ENCODE results near the gene RGPD8.
"Not testable (repeated sequence)": the region's sequence is repeated elsewhere in the genome, so short reads cannot be mapped to it uniquely, and the experiment has no call there.

Gene RGPD8

GRCh38 chr2:112352292-112352691 is 81.2 kb downstream of the RGPD8 start:
- not testable (repeated sequence) for H3K9me3 ChIP-seq (ENCODE audit: control insufficient read depth in 2 of 2, low read length in 2 of 2); H3K27me3 ChIP-seq (ENCODE audit: control insufficient read depth in 1 of 2, insufficient read depth in 2 of 2, low read length in 2 of 2); H3K4me1 ChIP-seq (ENCODE audit: control insufficient read depth, insufficient read depth, low read length); H3K36me3 ChIP-seq (ENCODE audit: control insufficient read depth in 2 of 2, insufficient read depth in 2 of 2, low read length in 2 of 2); H3K27ac ChIP-seq (ENCODE audit: low read length); H3K4me3 ChIP-seq (ENCODE audit: low read length in 2 of 2); H3K9ac ChIP-seq (ENCODE audit: low read length in 2 of 2)

- H3K36me3 ChIP-seq (ENCODE audit: control insufficient read depth in 2 of 2, insufficient read depth in 2 of 2, low read length in 2 of 2): no peaks in the 10 kb centered on the region
- H3K9me3 ChIP-seq (ENCODE audit: control insufficient read depth in 2 of 2, low read length in 2 of 2): no peaks in the 10 kb centered on the region
- H3K27me3 ChIP-seq (ENCODE audit: control insufficient read depth in 1 of 2, insufficient read depth in 2 of 2, low read length in 2 of 2): no peaks in the 10 kb centered on the region
- no peak overlapping the region for H3K9ac ChIP-seq (ENCODE audit: low read length in 2 of 2)
- no peaks in the 10 kb centered on the region for H3K4me1 ChIP-seq (ENCODE audit: control insufficient read depth, insufficient read depth, low read length)
- H3K4me3 ChIP-seq (ENCODE audit: low read length in 2 of 2): no peak overlapping the region
- no peak overlapping the region for H3K27ac ChIP-seq (ENCODE audit: low read length)
Observed at GRCh38 chr2:112345030-112346027, 88.1 kb downstream of the RGPD8 start.

- Histone ChIP-seq H3K36me3 (ENCODE audit: control insufficient read depth in 2 of 2, insufficient read depth in 2 of 2, low read length in 2 of 2) (no peaks in the 10 kb centered on the region), H3K4me1 (ENCODE audit: control insufficient read depth, insufficient read depth, low read length) (no peaks in the 10 kb centered on the region), H3K4me3 (ENCODE audit: low read length in 2 of 2) (no peak overlapping the region), H3K27ac (ENCODE audit: low read length) (no peak overlapping the region), H3K9ac (ENCODE audit: low read length in 2 of 2) (no peak overlapping the region), H3K27me3 (ENCODE audit: control insufficient read depth in 1 of 2, insufficient read depth in 2 of 2, low read length in 2 of 2) (no peaks in the 10 kb centered on the region), H3K9me3 (ENCODE audit: control insufficient read depth in 2 of 2, low read length in 2 of 2) (no peaks in the 10 kb centered on the region)
Observed at GRCh38 chr2:112343827-112344585, 89.4 kb downstream of the RGPD8 start.

- Histone ChIP-seq H3K36me3 (ENCODE audit: control insufficient read depth in 2 of 2, insufficient read depth in 2 of 2, low read length in 2 of 2) (no peaks in the 10 kb centered on the region), H3K4me1 (ENCODE audit: control insufficient read depth, insufficient read depth, low read length) (no peaks in the 10 kb centered on the region), H3K27me3 (ENCODE audit: control insufficient read depth in 1 of 2, insufficient read depth in 2 of 2, low read length in 2 of 2) (no peaks in the 10 kb centered on the region), H3K4me3 (ENCODE audit: low read length in 2 of 2) (no peak overlapping the region), H3K9ac (ENCODE audit: low read length in 2 of 2) (no peak overlapping the region), H3K27ac (ENCODE audit: low read length) (no peak overlapping the region), H3K9me3 (ENCODE audit: control insufficient read depth in 2 of 2, low read length in 2 of 2) (no peaks in the 10 kb centered on the region)
Observed at GRCh38 chr2:112342067-112342550, 91.3 kb downstream of the RGPD8 start.

- H3K4me3 ChIP-seq (ENCODE audit: low read length in 2 of 2): no peak overlapping the region
- H3K36me3 ChIP-seq (ENCODE audit: control insufficient read depth in 2 of 2, insufficient read depth in 2 of 2, low read length in 2 of 2): no peaks in the 10 kb centered on the region
- H3K9me3 ChIP-seq (ENCODE audit: control insufficient read depth in 2 of 2, low read length in 2 of 2): no peaks in the 10 kb centered on the region
- no peak overlapping the region for H3K9ac ChIP-seq (ENCODE audit: low read length in 2 of 2)
- no peaks in the 10 kb centered on the region for H3K27me3 ChIP-seq (ENCODE audit: control insufficient read depth in 1 of 2, insufficient read depth in 2 of 2, low read length in 2 of 2)
- H3K27ac ChIP-seq (ENCODE audit: low read length): no peak overlapping the region
- no peaks in the 10 kb centered on the region for H3K4me1 ChIP-seq (ENCODE audit: control insufficient read depth, insufficient read depth, low read length)
Observed at GRCh38 chr2:112340475-112341267, 92.8 kb downstream of the RGPD8 start.

DNA sequence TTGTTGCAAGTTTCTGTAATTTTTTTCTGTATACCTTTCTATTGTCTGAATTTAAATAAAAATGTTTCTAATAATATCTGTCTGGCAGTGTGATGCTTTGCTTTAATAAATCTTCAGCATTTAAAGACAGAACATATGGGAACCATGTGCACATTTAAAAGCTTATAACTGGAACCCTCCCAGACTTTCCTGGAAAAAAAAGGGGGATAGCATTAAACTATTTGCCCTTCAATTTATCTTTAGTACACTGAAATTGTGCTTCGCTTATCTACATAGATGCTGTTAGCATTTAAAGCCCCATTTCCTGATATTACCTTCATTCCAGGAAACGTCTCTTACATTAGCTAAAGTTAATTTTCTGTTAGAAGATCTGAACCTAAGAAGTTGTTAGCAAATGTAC is 93.5 kb downstream of the RGPD8 start:
- no peaks in the 10 kb centered on the region for H3K27me3 ChIP-seq (ENCODE audit: control insufficient read depth in 1 of 2, insufficient read depth in 2 of 2, low read length in 2 of 2)
- no peak overlapping the region for H3K9ac ChIP-seq (ENCODE audit: low read length in 2 of 2)
- no peaks in the 10 kb centered on the region for H3K4me1 ChIP-seq (ENCODE audit: control insufficient read depth, insufficient read depth, low read length)
- H3K27ac ChIP-seq (ENCODE audit: low read length): no peak overlapping the region
- no peaks in the 10 kb centered on the region for H3K9me3 ChIP-seq (ENCODE audit: control insufficient read depth in 2 of 2, low read length in 2 of 2)
- H3K4me3 ChIP-seq (ENCODE audit: low read length in 2 of 2): no peak overlapping the region
- H3K36me3 ChIP-seq (ENCODE audit: control insufficient read depth in 2 of 2, insufficient read depth in 2 of 2, low read length in 2 of 2): no peaks in the 10 kb centered on the region

DNA sequence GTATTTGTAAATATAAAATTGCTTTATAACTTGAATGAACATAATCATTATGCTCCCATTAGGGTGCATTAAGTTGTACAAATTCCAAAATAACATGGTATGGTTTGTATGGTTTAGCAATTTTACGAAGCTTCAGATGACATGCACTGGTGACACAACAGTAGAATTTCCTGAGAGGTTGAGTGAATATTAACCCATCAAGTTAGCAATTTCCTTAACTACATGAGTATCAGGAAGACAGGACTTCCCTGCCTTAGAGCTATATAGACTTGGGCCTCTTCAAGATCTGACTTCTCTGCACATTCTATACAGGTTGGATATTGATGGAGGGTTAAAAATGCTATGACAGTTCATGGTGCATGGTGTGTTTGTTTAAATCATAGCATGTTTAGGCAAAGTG is 97.8 kb downstream of the RGPD8 start:
- no peaks in the 10 kb centered on the region for H3K4me1 ChIP-seq (ENCODE audit: control insufficient read depth, insufficient read depth, low read length)
- no peak overlapping the region for H3K4me3 ChIP-seq (ENCODE audit: low read length in 2 of 2)
- H3K9ac ChIP-seq (ENCODE audit: low read length in 2 of 2): no peak overlapping the region
- no peaks in the 10 kb centered on the region for H3K9me3 ChIP-seq (ENCODE audit: control insufficient read depth in 2 of 2, low read length in 2 of 2)
- no peak overlapping the region for H3K27ac ChIP-seq (ENCODE audit: low read length)
- H3K27me3 ChIP-seq (ENCODE audit: control insufficient read depth in 1 of 2, insufficient read depth in 2 of 2, low read length in 2 of 2): no peaks in the 10 kb centered on the region
- peaks cover 7 to 11% of the 10 kb centered on the region in 2 donors for H3K36me3 ChIP-seq (ENCODE audit: control insufficient read depth in 2 of 2, insufficient read depth in 2 of 2, low read length in 2 of 2)

- Histone ChIP-seq H3K9ac (ENCODE audit: low read length in 2 of 2) (no peak overlapping the region), H3K27me3 (ENCODE audit: control insufficient read depth in 1 of 2, insufficient read depth in 2 of 2, low read length in 2 of 2) (no peaks in the 10 kb centered on the region), H3K36me3 (ENCODE audit: control insufficient read depth in 2 of 2, insufficient read depth in 2 of 2, low read length in 2 of 2) (peaks cover 10 to 14% of the 10 kb centered on the region in 2 donors), H3K27ac (ENCODE audit: low read length) (no peak overlapping the region), H3K4me3 (ENCODE audit: low read length in 2 of 2) (no peak overlapping the region), H3K9me3 (ENCODE audit: control insufficient read depth in 2 of 2, low read length in 2 of 2) (no peaks in the 10 kb centered on the region), H3K4me1 (ENCODE audit: control insufficient read depth, insufficient read depth, low read length) (no peaks in the 10 kb centered on the region)
Observed at GRCh38 chr2:112332123-112332696, 101.2 kb downstream of the RGPD8 start.

GRCh38 chr2:112322919-112323318 is 110.5 kb downstream of the RGPD8 start:
- Histone ChIP-seq H3K9ac (ENCODE audit: low read length in 2 of 2) (no peak overlapping the region), H3K27ac (ENCODE audit: low read length) (no peak overlapping the region), H3K4me3 (ENCODE audit: low read length in 2 of 2) (no peak overlapping the region), H3K4me1 (ENCODE audit: control insufficient read depth, insufficient read depth, low read length) (no peaks in the 10 kb centered on the region), H3K36me3 (ENCODE audit: control insufficient read depth in 2 of 2, insufficient read depth in 2 of 2, low read length in 2 of 2) (peaks cover 18% of the 10 kb centered on the region in 2 donors), H3K9me3 (ENCODE audit: control insufficient read depth in 2 of 2, low read length in 2 of 2) (no peaks in the 10 kb centered on the region), H3K27me3 (ENCODE audit: control insufficient read depth in 1 of 2, insufficient read depth in 2 of 2, low read length in 2 of 2) (no peaks in the 10 kb centered on the region)
